MM.1S (cell line): Measurements from ENCODE around the gene IQGAP2.

Experiments used
- DNase-seq: peaks from one replicate; pipeline ENCODE4 v3.0.0-alpha.2; 2015
- H2AFZ ChIP-seq: fragments of 300-600 bp; sonication (generic); 2 replicates; pipeline ENCODE4 v1.6.0; 2016; ENCODE audit warnings: antibody characterized with exemption, low read length
- H3F3A ChIP-seq: fragments of 300-600 bp; sonication (generic); 2 replicates; pipeline ENCODE4 v1.6.1; 2016; ENCODE audit warnings: mild to moderate bottlenecking, antibody characterized with exemption, low read length, moderate library complexity, mixed read lengths; ENCODE audit not compliant: insufficient read depth
- H3K27ac ChIP-seq: fragments of 300-600 bp; sonication (generic); 2 replicates; pipeline ENCODE4 v1.5.1; 2016; ENCODE audit warnings: mild to moderate bottlenecking, low read length
- H3K27me3 ChIP-seq: fragments of 300-600 bp; sonication (generic); replicated peaks from 2 replicates; pipeline ENCODE4 v1.6.0; 2016; ENCODE audit warnings: low read length; ENCODE audit not compliant: insufficient read depth
- H3K36me3 ChIP-seq: fragments of 300-600 bp; sonication (generic); replicated peaks from 2 replicates; pipeline ENCODE4 v1.6.1; 2016; ENCODE audit warnings: mild to moderate bottlenecking, low read length, mixed read lengths; ENCODE audit not compliant: insufficient read depth
- H3K4me1 ChIP-seq: fragments of 300-600 bp; sonication (generic); 2 replicates; pipeline ENCODE4 v1.6.1; 2016; ENCODE audit warnings: low read length, mixed read lengths
- H3K4me2 ChIP-seq: fragments of 300-600 bp; sonication (generic); 2 replicates; pipeline ENCODE4 v1.6.0; 2016; ENCODE audit warnings: low read depth, low read length
- H3K4me3 ChIP-seq: fragments of 300-600 bp; sonication (generic); 2 replicates; pipeline ENCODE4 v1.5.1; 2016; ENCODE audit warnings: low read length, mixed read lengths
- H3K79me2 ChIP-seq: fragments of 300-600 bp; sonication (generic); 2 replicates; pipeline ENCODE4 v1.6.1; 2016; ENCODE audit warnings: mixed run types, low read length, mixed read lengths
- H3K9ac ChIP-seq: fragments of 300-600 bp; sonication (generic); 2 replicates; pipeline ENCODE4 v1.6.1; 2016; ENCODE audit warnings: low read length, mixed read lengths
- H3K9me2 ChIP-seq: fragments of 300-600 bp; sonication (generic); replicated peaks from 2 replicates; pipeline ENCODE4 v1.6.1; 2016; ENCODE audit warnings: mild to moderate bottlenecking, low read length, mixed read lengths; ENCODE audit not compliant: insufficient read depth
- H3K9me3 ChIP-seq: fragments of 300-600 bp; sonication (generic); replicated peaks from 2 replicates; pipeline ENCODE4 v1.6.1; 2016; ENCODE audit warnings: mild to moderate bottlenecking, low read length, mixed read lengths; ENCODE audit not compliant: insufficient read depth
- H4K20me1 ChIP-seq: fragments of 300-600 bp; sonication (generic); 2 replicates; pipeline ENCODE4 v1.6.1; 2016; ENCODE audit warnings: mild to moderate bottlenecking, low read length, moderate library complexity, mixed read lengths; ENCODE audit not compliant: insufficient read depth
- EZH2 ChIP-seq: fragments of 300-600 bp; sonication (generic); optimal IDR thresholded peaks from 2 replicates; pipeline ENCODE3; 2017; ENCODE audit warnings: low read depth, mild to moderate bottlenecking, antibody characterized with exemption, low read length, mixed read lengths
- EZH2phosphoT487 ChIP-seq: fragments of 300-600 bp; sonication (generic); IDR thresholded peaks from 2 replicates; pipeline ENCODE4 v1.6.1; 2018; ENCODE audit warnings: antibody characterized with exemption, low read length
- TF ChIP-seq, protein P1 (sequence below): fragments of 300-600 bp; sonication (generic); IDR thresholded peaks from 2 replicates; pipeline ENCODE4 v1.5.1; 2016; ENCODE audit warnings: antibody characterized with exemption, low read length, mixed read lengths

The IQGAP2 gene

DNA sequence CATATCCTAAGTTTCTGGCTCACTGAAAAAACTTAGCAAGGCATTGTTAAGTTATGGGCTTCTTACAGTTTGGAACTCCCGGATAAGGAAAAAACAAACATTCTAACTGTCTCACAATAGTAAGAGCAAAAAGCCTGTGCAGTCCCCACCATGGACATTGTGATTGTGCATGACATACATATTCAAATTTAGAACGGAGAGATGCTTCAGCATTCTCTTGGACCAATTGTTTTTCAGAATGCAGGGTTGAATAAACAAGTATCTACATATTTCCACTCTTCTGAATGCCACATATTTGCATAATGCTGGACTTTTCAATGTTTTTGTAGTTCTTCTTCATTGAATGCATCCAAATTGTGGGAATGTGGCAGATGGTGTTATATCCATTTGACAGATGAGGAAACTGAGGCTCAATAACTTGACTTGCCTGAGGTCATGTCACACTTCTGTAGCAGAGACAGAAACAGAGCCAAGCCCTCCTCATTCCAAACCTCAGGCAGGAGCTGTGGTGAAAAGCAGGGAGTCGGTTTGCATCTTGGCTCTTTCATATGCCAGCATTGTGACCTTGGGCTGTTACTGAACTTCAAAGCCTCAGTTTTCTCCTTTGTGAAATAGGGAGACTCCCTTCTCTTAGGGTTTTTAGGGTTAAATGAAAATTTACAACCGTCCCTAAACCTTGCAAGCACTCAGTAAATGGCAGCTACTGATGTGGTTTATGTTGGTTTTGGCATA is 95.1 kb downstream of the IQGAP2 start:
- no peaks in the 10 kb centered on the region for H3K9me2 ChIP-seq
- H3F3A ChIP-seq: no peaks in the 10 kb centered on the region
- H3K79me2 ChIP-seq: peaks cover 50% of the 10 kb centered on the region
- H3K4me3 ChIP-seq: no peak overlapping the region
- H3K9me3 ChIP-seq: no peaks in the 10 kb centered on the region
- H3K9ac ChIP-seq: no peak overlapping the region
- H3K4me2 ChIP-seq: no peak overlapping the region
- H3K27me3 ChIP-seq: no peaks in the 10 kb centered on the region
- H3K36me3 ChIP-seq: no peaks in the 10 kb centered on the region
- H4K20me1 ChIP-seq: no peaks in the 10 kb centered on the region
- H2AFZ ChIP-seq: no peak overlapping the region
- TF ChIP-seq, protein P1, sequence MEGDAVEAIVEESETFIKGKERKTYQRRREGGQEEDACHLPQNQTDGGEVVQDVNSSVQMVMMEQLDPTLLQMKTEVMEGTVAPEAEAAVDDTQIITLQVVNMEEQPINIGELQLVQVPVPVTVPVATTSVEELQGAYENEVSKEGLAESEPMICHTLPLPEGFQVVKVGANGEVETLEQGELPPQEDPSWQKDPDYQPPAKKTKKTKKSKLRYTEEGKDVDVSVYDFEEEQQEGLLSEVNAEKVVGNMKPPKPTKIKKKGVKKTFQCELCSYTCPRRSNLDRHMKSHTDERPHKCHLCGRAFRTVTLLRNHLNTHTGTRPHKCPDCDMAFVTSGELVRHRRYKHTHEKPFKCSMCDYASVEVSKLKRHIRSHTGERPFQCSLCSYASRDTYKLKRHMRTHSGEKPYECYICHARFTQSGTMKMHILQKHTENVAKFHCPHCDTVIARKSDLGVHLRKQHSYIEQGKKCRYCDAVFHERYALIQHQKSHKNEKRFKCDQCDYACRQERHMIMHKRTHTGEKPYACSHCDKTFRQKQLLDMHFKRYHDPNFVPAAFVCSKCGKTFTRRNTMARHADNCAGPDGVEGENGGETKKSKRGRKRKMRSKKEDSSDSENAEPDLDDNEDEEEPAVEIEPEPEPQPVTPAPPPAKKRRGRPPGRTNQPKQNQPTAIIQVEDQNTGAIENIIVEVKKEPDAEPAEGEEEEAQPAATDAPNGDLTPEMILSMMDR: no peak
- TF ChIP-seq EZH2: no peak
- TF ChIP-seq EZH2phosphoT487: no peak
- DNase-seq: no peak
- H3K4me1 ChIP-seq: no peaks in the 10 kb centered on the region
- no peak overlapping the region for H3K27ac ChIP-seq

DNA sequence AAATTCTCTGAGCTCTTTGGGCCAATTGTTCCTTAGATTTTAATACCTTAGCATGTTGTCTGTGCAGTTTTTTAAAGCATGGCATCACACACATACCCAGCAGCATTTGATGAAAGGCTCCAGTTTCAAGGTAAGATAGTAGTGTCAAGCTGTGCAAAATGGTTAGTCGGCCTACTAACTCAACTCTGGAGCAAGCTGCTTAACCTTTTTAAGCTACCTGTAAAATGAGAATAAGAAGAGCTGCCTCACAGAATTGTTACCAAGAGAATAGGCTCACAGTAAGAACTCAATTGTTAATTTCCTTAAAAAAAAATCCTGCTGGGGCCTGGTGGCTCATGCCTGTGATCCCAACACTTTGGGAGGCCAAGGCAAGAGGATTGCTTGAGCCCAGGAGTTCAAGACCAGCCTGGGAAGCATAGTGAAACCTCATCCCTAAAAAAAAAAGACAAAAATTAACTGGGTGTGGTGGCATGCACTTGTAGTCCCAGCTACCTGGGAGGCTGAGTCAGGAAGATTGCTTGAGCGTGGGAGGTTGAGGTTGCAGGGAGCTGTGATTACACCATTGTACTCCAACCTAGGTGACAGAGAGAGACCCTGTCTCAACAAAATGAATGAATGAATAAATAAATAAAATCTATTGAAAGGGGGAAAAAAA is 96.5 kb downstream of the IQGAP2 start:
- TF ChIP-seq EZH2 (no peak), EZH2phosphoT487 (no peak)
- TF ChIP-seq, protein P1: no peak
- Histone ChIP-seq H3K27me3 (no peaks in the 10 kb centered on the region), H3K9me2 (no peaks in the 10 kb centered on the region), H3K4me2 (no peak overlapping the region), H3K27ac (no peak overlapping the region), H4K20me1 (no peaks in the 10 kb centered on the region), H3F3A (no peaks in the 10 kb centered on the region), H2AFZ (no peak overlapping the region), H3K79me2 (peaks cover 43% of the 10 kb centered on the region), H3K4me3 (no peak overlapping the region), H3K4me1 (no peaks in the 10 kb centered on the region), H3K36me3 (no peaks in the 10 kb centered on the region), H3K9me3 (no peaks in the 10 kb centered on the region), H3K9ac (no peak overlapping the region)
- DNase-seq: no peak

GRCh38 chr5:76500633-76501393 is 97.7 kb downstream of the IQGAP2 start:
- Histone ChIP-seq H4K20me1 (no peaks in the 10 kb centered on the region), H3K4me3 (no peak overlapping the region), H3K9me2 (no peaks in the 10 kb centered on the region), H3K4me1 (no peaks in the 10 kb centered on the region), H2AFZ (no peak overlapping the region), H3K36me3 (no peaks in the 10 kb centered on the region), H3F3A (no peaks in the 10 kb centered on the region), H3K4me2 (no peak overlapping the region), H3K9me3 (no peaks in the 10 kb centered on the region), H3K27ac (no peak overlapping the region), H3K79me2 (peaks cover 43% of the 10 kb centered on the region), H3K9ac (no peak overlapping the region), H3K27me3 (no peaks in the 10 kb centered on the region)
- DNase-seq: no peak
- TF ChIP-seq EZH2 (no peak), EZH2phosphoT487 (no peak)
- TF ChIP-seq, protein P1: no peak
